ENCODE results near the gene TRIM44. TPM values are rescaled to one million over a fixed set of nuclear protein-coding genes. Genes with fewer than 3 reads are reported as not detected.
A peak's percentile ranks its signal among the peaks of the same experiment; 100 is the strongest.

Gene TRIM44
- total RNA-seq, 4 donors from 2014 or later = 6.8 to 32.0 (median 13.5) TPM

- Histone ChIP-seq H3K27ac (no peak overlapping the region), H3K27me3 (peaks cover 0 to 29% (median 0%) of the 10 kb centered on the region in 4 donors), H3K9me3 (no peaks in the 10 kb centered on the region), H3K4me1 (no peaks in the 10 kb centered on the region), H3K36me3 (no peaks in the 10 kb centered on the region), H3K4me3 (no peak overlapping the region)
- intact Hi-C loops (cut with DNase I) = no loop called here
- no peak for DNase-seq
- WGBS, 2 donors = 69 to 70% methylated on average over 6 of the region's 6 CpGs
- TF ChIP-seq POLR2A (IDR thresholded peaks at IDR 0.05) (no peak), CTCF (IDR thresholded peaks at IDR 0.05) (no peak)
Measured at GRCh38 chr11:35654711-35655110, 7.9 kb upstream of the TRIM44 start.

- Histone ChIP-seq H3K27ac (no peak overlapping the region), H3K9me3 (no peaks in the 10 kb centered on the region), H3K27me3 (peaks cover 0 to 29% (median 0%) of the 10 kb centered on the region in 4 donors), H3K36me3 (no peaks in the 10 kb centered on the region), H3K4me3 (no peak overlapping the region), H3K4me1 (no peaks in the 10 kb centered on the region)
- WGBS, 2 donors = 79 to 80% methylated on average over 1 of the region's 1 CpG
- intact Hi-C loops (cut with DNase I) = no loop called here
- DNase-seq = no peak
- TF ChIP-seq POLR2A (IDR thresholded peaks at IDR 0.05) = no peak
- TF ChIP-seq CTCF (IDR thresholded peaks at IDR 0.05) = no peak
Measured at GRCh38 chr11:35655254-35655653, 7.3 kb upstream of the TRIM44 start.

- no peak for DNase-seq
- no peaks in the 10 kb centered on the region for H3K4me1 ChIP-seq
- H3K9me3 ChIP-seq = no peaks in the 10 kb centered on the region
- TF ChIP-seq CTCF (IDR thresholded peaks at IDR 0.05) (no peak), POLR2A (IDR thresholded peaks at IDR 0.05) (no peak)
- no peak overlapping the region for H3K4me3 ChIP-seq
- intact Hi-C loops (cut with DNase I) = no loop called here
- 69 to 77% methylated on average over 2 to 3 of the region's 4 CpGs for WGBS, 2 donors
- peaks cover 0 to 29% (median 0%) of the 10 kb centered on the region in 4 donors for H3K27me3 ChIP-seq
- H3K27ac ChIP-seq = no peak overlapping the region
- H3K36me3 ChIP-seq = no peaks in the 10 kb centered on the region
Measured at GRCh38 chr11:35655856-35656255, 6.7 kb upstream of the TRIM44 start.

- Histone ChIP-seq H3K4me3 (no peak overlapping the region), H3K27ac (no peak overlapping the region), H3K27me3 (peaks cover 0 to 23% (median 0%) of the 10 kb centered on the region in 4 donors), H3K36me3 (no peaks in the 10 kb centered on the region), H3K4me1 (peaks cover 2 to 18% (median 6%) of the 10 kb centered on the region in 3 donors), H3K9me3 (no peaks in the 10 kb centered on the region)
- no peak for DNase-seq
- intact Hi-C loops (cut with DNase I) = no loop called here
- TF ChIP-seq CTCF (IDR thresholded peaks at IDR 0.05) (no peak), POLR2A (IDR thresholded peaks at IDR 0.05) (no peak)
- 65 to 67% methylated on average over 3 of the region's 3 CpGs for WGBS, 2 donors
Measured at GRCh38 chr11:35658020-35658948, 4.3 kb upstream of the TRIM44 start.

- TF ChIP-seq CTCF (IDR thresholded peaks at IDR 0.05) (no peak), POLR2A (IDR thresholded peaks at IDR 0.05) (no peak)
- Histone ChIP-seq H3K4me1 (peaks cover 11 to 44% (median 14%) of the 10 kb centered on the region in 3 donors), H3K27me3 (peaks cover 0 to 9% (median 0%) of the 10 kb centered on the region in 4 donors), H3K9me3 (peaks cover 0 to 20% (median 0%) of the 10 kb centered on the region in 3 donors), H3K4me3 (peak overlapping the region in 3 of 4 donors; percentile 72 to 88 (median 77)), H3K27ac (peak overlapping the region; percentile 89 to 97 (median 94)), H3K36me3 (peaks cover 0 to 8% (median 0%) of the 10 kb centered on the region in 3 donors)
- 17 to 18% methylated on average over 5 of the region's 5 CpGs for WGBS, 2 donors
- DNase-seq = no peak
- intact Hi-C loops (cut with DNase I) = no loop called here
Measured at GRCh38 chr11:35661534-35661933, 1.0 kb upstream of the TRIM44 start.

Measured in esophagus squamous epithelium (tissue), 5 donors.